Activated naive CD4-positive, alpha-beta T cell (primary cell): Measurements from ENCODE around the gene ZNF366.

ENCODE experiments used
- DNase-seq, 4 experiments: peaks; one replicate each; lab custom pipeline; 2025; lab: John Stamatoyannopoulos, UW

Gene ZNF366

GRCh38 chr5:72441094-72441723 is 66.0 kb downstream of the ZNF366 start:
- DNase-seq = no peak

DNA sequence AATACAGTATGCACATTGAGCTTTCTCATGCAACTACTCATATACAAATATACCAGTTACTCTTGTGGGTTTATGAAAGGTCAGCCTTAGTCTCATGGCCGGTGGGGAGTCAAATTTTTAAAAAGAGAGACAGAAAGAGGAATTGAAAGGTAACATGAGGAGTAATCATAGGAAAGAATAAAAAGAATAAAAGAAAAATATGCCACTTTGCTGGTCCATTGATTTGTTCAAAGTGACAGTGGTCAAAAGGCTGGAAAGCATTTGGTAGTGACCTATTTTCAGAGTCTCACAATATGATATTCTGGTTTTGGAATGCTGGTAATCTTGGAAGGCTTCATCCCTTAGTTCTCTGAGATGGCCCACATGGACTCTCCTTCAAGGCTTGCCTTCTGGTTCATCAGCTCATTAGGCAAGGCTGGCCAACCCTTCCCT is 67.0 kb downstream of the ZNF366 start:
- no peak for DNase-seq

GRCh38 chr5:72439192-72439591 is 68.0 kb downstream of the ZNF366 start:
- DNase-seq = no peak

DNA sequence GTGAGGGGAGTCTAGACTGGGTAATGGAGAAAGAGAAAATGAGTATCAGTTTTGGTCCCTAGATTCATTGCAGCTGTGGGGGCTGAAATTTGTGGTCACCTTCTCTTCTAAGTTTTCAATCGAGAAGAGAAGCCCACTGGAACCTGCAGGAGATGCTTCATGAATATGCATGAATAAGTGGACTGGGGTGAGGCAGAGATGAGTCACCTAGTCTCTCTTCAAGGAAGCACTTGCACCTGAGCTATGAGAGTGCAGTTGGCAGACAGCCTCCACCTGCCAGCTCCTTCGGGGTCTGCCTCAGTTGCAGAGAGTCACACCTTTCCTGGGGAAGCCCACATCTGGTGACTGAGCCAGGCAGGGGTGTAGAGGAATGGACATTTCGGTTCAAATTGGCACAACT is 69.1 kb downstream of the ZNF366 start:
- DNase-seq = no peak

DNA sequence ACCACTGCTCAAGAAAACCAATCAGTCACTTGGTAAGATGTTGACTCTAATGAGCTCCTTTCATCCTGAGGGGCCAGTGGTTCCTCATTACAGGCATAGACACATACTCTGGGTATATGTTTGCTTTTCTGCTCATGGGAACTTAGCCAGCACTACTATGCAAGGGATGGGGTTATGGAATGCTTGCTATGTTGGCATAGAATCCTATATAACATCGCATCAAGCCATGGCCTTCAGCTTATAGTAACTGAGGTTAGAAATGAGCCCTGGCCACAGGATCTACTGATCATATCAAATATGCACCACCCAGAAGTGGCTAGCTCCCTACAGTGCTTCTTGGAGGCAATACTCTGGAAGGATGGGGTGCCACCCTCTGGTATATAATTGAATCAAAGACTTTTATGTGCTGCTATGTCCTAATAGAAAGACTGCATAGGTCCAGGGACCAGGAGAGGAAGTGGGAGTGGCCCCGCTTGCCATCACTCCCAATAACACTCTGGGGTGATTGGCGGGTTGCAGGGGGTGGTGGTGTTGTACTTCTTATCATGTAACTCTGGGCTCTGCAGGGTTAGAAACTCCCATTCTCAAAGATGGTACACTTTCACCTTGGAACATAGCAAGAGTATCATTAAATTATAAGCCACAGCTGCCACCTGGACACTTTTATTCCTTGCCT is 70.3 kb downstream of the ZNF366 start:
- no peak for DNase-seq

- DNase-seq = no peak
Measured at GRCh38 chr5:72434781-72435437, 72.3 kb downstream of the ZNF366 start.

GRCh38 chr5:72434056-72434780 is 73.0 kb downstream of the ZNF366 start:
- DNase-seq = no peak

DNA sequence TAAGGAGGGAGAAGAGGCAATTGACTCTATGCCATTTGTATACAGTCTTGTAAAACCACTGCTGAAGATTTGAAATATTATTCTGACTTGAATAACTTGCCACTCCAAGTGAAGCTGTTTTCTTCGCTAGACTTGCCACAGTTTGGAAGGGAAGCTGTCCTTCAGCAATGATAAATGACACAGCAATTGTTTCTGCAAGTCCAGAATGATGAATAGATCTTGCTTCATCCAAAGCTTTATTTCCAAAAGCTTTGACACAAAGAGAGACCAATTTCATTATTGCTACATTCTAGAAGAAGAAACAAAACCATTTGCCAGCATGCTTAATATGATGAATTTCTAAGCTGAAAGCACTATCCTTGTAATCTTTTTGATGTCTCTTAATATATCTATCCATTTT is 73.7 kb downstream of the ZNF366 start:
- DNase-seq = no peak

GRCh38 chr5:72428669-72429068 is 78.5 kb downstream of the ZNF366 start:
- DNase-seq = no peak

DNA sequence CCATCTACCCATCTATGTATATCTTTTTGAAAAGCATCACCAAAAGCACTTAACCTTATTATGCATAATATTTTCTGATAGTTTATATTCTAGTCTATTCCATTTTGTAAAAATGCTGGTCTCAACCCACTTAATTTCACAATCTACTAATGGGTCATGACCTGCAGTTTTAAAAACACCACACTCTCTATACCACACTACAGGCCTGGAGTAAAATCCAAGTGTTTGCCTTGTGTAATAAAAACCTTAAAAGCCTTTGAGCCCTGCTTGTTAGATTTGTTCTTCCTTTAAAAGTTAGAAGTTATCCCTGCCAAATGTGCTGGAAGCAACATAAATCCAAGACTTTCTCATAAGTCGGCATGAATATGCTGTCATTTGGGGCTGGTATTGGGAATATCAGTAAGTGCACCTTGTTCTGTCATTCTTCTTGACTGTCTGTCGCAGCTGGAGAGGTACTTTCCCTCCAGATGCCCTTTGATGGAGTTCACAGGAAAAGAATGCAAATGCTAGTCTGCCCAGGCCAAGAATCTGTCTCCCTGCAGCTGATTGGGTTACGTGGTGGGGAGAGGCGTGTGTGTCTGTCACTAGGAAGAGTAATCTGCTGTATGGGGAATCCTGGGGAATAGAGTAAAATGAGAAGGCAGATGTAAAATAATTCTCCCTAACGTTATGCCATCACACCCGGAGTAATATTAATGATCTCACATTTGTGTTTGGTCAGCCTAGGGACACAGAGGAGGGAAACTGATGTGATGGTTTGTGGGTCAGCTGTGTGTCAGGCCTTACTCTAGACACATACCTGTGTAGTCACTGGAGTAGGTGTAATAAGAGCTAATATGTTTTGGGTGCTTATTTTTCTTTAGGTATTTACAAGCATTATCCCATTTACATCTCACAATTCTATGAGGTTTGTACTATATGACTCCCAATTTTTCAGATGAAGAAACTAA is 79.4 kb downstream of the ZNF366 start:
- DNase-seq = no peak

DNA sequence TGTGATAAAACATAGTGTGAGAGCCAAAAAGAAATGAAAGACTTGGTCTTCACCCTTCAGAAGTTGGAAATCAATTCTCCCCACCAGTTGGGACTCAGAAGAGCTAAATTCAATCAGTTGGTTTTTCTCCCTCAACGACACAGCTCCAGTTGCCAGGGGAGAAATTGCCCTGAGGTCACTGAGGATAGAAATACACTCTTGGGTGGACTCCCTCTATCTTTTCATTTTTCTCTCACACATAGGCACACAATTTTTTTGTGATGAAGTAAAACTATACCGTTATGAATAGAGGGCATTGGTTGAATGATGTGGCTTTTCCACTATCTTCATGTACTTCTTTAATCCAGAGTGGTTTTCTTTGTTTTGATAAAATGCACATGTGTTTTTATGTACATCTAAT is 80.2 kb downstream of the ZNF366 start:
- DNase-seq = no peak

DNA sequence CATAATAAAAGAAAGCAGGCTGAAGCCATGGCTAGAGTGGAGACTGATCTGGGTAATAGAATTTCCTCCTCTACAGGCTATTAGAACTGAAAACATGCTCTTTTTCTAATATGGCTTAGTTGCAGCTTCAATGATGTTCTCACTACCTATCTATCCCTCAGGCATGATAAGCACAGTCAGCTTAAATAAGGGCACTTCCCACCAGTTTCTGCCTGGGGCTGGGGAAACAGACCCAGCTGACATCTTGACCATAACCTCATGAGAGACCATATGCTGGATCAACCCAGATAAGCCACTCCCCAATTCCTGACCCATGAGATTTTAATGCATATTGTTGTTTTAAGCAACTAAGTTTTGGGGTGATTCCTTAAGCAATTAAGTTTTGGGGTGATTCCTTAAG is 81.2 kb downstream of the ZNF366 start:
- no peak for DNase-seq

DNA sequence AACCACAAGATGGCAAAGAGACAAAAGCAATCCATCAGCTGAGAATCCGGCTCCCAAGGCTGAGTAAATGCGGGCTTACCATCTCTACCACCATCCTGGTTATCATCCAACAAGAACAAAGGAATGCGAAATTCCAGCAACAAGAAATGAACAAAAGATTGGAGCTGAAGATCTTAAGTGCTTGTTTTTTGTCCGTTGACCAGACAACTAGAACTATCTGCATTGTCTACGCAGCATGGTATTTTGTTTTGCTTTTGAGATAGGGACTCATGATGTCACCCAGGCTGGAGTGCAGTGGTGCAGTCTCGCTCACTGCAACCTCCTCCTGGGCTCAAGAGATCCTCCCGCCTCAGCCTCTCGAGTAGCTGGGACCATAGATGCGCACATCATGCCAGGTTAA is 88.9 kb downstream of the ZNF366 start:
- no peak for DNase-seq

DNA sequence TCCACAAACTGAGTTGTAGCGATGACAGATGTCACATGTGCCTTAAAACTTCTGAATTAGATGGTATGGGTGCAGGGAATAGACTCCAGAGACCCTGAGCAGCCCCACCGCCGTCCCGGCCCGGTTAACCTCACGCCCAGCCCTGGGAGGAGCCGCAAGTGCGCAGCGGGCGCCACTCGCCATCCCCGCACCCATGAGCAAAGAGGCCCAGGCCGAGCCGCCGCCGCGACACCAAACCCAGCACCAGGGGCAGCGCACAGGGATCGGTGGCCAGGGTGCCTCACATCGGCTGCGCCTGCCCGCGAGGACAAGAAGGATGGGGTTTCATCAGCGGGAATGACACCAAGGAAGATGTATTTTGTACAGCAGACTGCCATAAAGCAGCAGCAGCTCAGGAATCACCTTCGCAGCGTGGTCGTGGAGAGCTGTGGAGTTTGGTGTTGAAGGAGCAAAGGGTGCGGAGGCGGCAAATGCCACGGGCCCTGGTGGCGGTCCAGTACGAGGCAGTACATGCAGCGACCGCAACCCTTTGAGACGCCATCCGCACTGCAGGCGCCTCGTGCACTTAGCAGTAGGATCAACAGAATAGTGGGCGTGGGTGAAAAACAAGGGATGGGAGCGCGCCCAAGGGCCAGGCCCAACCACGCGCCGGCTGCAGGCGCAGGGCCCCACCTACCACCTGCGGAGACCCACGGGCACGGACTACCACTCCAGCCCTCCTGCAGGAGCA is 89.7 kb downstream of the ZNF366 start:
- no peak for DNase-seq

GRCh38 chr5:72415616-72416325 is 91.4 kb downstream of the ZNF366 start:
- DNase-seq = no peak

DNA sequence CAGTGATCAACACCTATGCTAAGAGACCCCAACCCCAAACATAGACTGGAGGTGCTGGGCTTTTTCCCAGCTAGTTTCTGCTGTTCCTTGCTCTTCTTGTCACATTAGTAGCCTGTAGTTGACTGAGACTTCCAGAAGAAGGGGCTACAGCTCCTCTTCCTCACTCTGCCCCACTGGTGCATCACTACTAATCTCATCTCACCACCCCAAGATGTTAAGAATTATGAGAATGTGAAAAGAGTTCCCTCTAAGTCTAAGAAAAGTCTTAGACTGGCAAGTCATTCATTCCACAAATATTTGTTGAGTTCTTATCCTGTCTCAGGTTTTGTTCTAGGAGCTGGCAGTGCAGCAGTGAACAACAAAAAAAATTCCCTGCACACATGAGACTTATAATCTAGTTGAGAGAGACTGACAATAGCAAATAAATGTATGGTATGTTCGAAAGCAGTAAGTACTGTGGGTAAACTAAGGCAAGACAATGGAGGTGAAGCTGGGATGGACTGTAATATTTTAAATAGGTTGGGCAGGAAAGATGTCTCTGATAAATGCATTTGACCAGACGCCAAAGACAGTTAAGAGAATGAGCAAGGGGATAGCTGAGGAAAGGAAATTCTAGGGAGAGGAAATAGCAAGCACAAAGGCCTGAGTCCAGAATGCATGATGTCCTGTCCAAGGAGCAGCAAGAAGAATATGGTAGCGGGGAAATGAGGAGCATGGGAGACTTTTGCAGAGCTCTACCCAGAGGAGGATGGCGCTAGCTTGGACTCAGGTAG is 94.7 kb downstream of the ZNF366 start:
- no peak for DNase-seq

DNA sequence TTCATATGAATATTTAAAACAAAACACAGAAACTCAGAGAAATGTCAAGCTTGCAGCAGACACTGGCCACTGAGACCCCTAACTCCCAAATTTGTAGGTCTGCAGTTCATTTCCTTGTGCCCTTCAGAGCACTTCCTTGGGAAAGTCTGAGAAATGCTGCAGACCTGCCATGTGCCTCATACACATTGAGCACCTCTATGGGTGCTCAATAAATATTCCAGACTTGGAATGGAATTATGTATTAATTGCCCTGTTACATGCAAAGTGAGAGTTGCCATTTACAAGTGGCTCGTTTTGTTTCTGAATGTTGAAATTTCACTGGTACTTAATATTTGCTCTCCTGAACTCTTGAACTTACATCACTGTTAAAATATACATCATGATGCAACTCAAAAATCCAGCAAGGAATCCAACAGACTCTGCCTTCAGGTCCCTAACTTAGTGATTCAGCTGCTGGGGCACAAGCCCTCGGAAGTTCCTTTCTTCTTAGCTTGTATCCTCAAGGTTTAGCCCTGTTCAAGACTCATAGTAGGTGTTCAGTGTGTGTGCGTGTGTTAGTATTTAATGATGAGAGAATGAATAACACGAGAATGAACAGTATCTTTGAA is 96.4 kb downstream of the ZNF366 start:
- no peak for DNase-seq

DNA sequence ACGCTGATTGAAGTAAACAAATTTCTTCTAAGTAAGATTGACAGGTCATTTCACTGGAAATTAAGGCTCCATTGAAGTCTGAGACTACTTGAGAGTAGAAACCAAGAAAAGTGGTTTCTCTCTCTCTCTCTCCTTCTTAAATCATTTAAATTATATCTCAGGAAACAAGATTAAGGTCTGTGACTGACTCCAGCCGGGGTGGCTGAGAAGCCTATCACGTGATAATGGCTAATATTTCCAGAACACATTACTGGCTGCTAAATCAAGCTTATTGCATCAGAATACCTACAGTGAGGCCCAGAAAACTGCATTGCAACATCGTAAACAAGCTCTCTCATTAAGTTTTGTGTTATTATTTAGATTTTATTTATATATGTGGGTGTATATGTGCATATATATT is 98.6 kb downstream of the ZNF366 start:
- no peak for DNase-seq

DNA sequence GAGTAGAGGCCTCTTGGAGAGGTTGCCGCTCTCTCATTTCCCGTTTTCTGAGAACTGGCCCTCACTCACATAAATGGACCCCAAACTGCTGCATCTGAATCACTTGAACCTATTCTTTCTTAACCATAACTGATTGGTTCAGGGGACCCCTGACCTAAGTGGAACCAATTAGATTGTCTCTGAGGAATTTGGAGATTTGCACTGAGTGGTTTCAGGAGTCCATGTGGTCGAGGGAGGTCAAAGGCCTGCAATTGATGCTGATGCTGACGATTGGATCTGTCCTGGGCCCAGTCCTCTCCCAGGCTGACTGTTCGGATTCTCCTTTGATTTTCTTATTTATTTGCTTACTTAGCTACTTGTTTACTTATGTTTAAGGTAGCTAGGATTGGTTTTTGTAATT is 99.1 kb downstream of the ZNF366 start:
- no peak for DNase-seq
